Measurements from ENCODE around the gene RAPGEF1. TPM values are rescaled to one million over a fixed set of nuclear protein-coding genes. Genes with fewer than 3 reads are reported as not detected.

The RAPGEF1 gene
- total and polyA plus RNA-seq, 9 donors, result 17.0 to 64.4 (median 36.4) TPM

DNA sequence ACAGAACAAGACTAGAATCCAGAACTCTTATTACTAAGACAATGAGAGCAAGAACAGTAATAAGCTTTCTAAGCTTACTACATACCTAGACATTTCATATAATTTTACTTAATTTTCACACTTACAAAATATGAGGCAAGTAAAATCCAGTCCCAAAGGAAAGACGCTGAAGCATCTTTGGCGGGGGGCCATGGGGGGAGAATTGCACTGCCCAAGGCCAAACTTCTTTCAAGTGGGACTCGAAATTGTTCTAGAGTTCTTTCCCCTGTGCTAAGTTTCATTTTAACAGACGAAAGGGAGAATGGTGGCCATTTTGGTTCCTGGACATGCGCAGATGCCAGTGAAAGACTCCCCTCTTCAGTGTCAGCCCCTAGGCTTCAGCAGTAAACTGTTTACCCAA lies 122.3 kb downstream of the RAPGEF1 start:
- intact Hi-C loops (cut with DNase I), result no loop called here
- TF ChIP-seq, protein P1, sequence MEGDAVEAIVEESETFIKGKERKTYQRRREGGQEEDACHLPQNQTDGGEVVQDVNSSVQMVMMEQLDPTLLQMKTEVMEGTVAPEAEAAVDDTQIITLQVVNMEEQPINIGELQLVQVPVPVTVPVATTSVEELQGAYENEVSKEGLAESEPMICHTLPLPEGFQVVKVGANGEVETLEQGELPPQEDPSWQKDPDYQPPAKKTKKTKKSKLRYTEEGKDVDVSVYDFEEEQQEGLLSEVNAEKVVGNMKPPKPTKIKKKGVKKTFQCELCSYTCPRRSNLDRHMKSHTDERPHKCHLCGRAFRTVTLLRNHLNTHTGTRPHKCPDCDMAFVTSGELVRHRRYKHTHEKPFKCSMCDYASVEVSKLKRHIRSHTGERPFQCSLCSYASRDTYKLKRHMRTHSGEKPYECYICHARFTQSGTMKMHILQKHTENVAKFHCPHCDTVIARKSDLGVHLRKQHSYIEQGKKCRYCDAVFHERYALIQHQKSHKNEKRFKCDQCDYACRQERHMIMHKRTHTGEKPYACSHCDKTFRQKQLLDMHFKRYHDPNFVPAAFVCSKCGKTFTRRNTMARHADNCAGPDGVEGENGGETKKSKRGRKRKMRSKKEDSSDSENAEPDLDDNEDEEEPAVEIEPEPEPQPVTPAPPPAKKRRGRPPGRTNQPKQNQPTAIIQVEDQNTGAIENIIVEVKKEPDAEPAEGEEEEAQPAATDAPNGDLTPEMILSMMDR (IDR thresholded peaks at IDR 0.05), result no peak
- TF ChIP-seq POLR2A (IDR thresholded peaks at IDR 0.05), result no peak
- Histone ChIP-seq H3K36me3 (no peaks in the 10 kb centered on the region), H3K27ac (no peak overlapping the region), H3K4me1 (ENCODE audit: insufficient read depth) (peaks cover 2% of the 10 kb centered on the region), H3K4me3 (no peak overlapping the region), H3K9me3 (no peaks in the 10 kb centered on the region), H3K27me3 (no peaks in the 10 kb centered on the region)
- WGBS, 3 donors, result 77 to 87% (median 80%) methylated on average over 5 of the region's 5 CpGs
- DNase-seq, result no peak

DNA sequence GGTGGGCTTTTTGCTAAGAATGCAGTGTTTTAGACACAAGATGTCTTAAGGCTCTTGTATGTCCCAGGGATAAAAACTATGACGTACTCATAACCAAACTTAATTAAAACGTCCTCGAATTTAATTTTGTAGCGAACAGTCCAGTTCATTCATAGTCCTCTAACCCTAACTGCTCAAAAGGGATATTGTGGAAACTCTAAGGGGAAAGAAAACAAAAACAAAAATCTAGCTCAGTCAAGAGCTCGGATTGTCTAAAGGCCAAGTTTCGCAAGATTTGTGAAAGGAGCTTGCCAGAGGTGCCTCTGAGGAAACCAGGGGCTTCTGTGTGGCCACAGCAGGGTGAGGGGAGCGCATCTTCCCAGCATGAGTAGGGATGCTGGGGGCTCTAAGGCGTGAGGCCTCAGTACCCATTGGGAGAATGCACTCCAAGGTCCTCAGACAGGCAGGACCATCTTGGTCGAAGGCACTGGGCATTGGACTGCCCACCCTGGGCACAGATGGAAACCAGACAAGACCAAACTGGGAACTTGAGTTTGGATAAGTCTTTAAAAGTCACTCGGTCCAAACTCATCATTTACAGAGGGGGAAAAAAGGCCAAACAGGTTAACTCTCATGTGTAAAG lies 122.8 kb downstream of the RAPGEF1 start:
- WGBS, 3 donors, result 72 to 79% (median 78%) methylated on average over 10 of the region's 10 CpGs
- Histone ChIP-seq H3K36me3 (no peaks in the 10 kb centered on the region), H3K9me3 (no peaks in the 10 kb centered on the region), H3K4me3 (no peak overlapping the region), H3K27ac (no peak overlapping the region), H3K27me3 (no peaks in the 10 kb centered on the region), H3K4me1 (ENCODE audit: insufficient read depth) (peaks cover 2% of the 10 kb centered on the region)
- no peak for TF ChIP-seq EP300 (IDR thresholded peaks at IDR 0.05)
- TF ChIP-seq, protein P1 (IDR thresholded peaks at IDR 0.05), result no peak
- no peak for TF ChIP-seq POLR2A (IDR thresholded peaks at IDR 0.05)
- no peak for DNase-seq
- intact Hi-C loops (cut with DNase I), result no loop called here

DNA sequence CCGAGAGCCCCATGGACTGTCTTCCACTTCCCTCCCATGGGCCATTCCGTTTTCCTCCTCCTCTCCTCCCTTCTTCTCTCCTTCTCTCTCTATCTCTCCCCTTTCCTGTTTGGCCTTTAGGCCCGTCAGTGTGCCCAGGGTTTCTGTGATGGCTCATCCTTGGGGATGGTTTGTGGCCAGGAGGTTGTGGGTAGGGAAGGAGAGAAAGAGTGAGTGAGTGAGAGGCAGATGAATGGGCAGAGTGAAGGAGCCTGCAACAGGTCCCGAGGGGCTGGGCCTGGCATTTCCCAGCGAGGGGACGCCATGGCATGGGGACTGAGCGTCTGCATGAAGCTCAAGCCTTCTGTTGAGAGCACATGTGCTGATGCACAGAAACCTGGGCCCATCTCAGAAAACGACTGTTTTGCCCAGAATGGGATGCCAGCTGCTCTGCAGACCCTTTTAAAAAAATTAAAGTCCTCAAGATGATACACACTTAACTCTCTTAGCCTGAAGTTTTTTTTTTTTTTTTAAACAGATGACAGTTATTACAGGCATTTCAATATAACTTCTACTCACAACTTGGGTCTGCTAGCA lies 125.4 kb downstream of the RAPGEF1 start:
- no peak for DNase-seq
- H3K4me1 ChIP-seq (ENCODE audit: insufficient read depth), result peaks cover 13% of the 10 kb centered on the region
- H3K27me3 ChIP-seq, result no peaks in the 10 kb centered on the region
- 89 to 96% (median 90%) methylated on average over 8 of the region's 8 CpGs for WGBS, 3 donors
- intact Hi-C loops (cut with DNase I), result no loop called here
- H3K27ac ChIP-seq, result no peak overlapping the region
- no peaks in the 10 kb centered on the region for H3K9me3 ChIP-seq
- H3K4me3 ChIP-seq, result no peak overlapping the region
- TF ChIP-seq EP300 (IDR thresholded peaks at IDR 0.05) (no peak), POLR2A (IDR thresholded peaks at IDR 0.05) (no peak)
- TF ChIP-seq, protein P1 (IDR thresholded peaks at IDR 0.05), result no peak
- H3K36me3 ChIP-seq, result no peaks in the 10 kb centered on the region

DNA sequence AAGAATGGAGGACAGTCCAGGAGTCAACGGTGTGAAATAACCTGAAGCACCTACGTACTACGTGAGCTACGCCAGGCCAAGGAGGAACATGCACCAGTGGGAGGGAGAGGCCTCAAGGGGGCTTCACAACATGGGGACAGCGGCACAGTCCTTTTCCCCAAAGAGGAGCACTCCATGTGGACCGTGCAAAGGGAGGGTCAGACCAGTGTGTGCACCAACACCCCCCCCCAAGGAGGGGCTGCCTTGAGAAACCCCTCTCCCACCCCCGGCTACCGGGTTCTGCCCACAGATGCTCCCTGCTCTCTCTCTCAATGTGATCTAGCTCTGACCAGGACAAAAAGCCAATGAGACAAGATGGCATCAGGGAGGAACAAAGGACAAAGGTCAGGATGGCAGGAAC lies 126.0 kb downstream of the RAPGEF1 start:
- no peak overlapping the region for H3K4me3 ChIP-seq
- no peaks in the 10 kb centered on the region for H3K27me3 ChIP-seq
- peaks cover 18% of the 10 kb centered on the region for H3K4me1 ChIP-seq (ENCODE audit: insufficient read depth)
- WGBS, 3 donors, result 89 to 98% (median 96%) methylated on average over 8 of the region's 8 CpGs
- H3K27ac ChIP-seq, result no peak overlapping the region
- no peaks in the 10 kb centered on the region for H3K36me3 ChIP-seq
- H3K9me3 ChIP-seq, result no peaks in the 10 kb centered on the region
- TF ChIP-seq, protein P1 (IDR thresholded peaks at IDR 0.05), result no peak
- TF ChIP-seq EP300 (IDR thresholded peaks at IDR 0.05) (no peak), POLR2A (IDR thresholded peaks at IDR 0.05) (no peak)
- intact Hi-C loops (cut with DNase I), result no loop called here
- no peak for DNase-seq

Data from ovary (tissue), 9 donors.